HG02840 (cell line): ENCODE data around the gene GRB2.
"Not testable (repeated sequence)": the region's sequence is repeated elsewhere in the genome, so short reads cannot be mapped to it uniquely, and the experiment has no call there.

Experiments
- ATAC-seq: cut with Tn5 transposase; IDR thresholded peaks from one replicate; pipeline ENCODE4 v1.9.1; 2021; ENCODE audit warnings: mild to moderate bottlenecking, moderate library complexity, moderate number of reproducible peaks; ENCODE audit not compliant: unreplicated experiment, low FRiP score

The GRB2 gene

DNA sequence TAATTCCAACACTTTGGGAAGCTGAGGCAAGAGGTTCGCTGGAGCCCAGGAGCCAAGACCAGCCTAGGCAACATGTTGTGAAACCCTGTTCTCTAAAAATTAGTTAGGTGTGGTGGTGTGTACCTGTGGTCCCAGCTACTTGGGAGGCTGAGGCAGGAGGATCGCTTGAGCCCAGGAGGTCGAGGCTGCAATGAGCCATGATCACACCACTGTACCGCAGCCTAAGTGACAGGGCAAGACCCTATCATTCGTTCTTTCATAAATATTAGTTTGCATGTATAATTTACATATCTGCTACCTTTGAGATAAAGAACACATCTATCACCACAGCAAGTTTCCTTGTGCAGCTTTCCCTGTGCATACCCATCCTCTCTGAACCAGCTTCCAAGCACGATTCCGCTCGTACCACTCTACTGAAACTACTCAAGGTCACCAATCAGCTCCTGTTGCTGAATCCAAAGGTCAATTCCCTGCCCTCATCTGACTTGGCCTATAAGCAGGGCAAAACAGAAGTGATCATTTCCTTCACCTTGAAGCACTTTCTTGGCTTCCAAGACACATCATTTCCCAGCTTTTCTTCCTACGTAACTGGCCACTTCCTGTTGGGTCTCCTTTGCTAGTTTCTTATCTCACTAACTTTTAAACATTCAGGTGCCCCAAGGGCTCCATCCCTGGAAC lies 49.1 kb downstream of the GRB2 start:
- no peak for ATAC-seq

GRCh38 chr17:75353176-75353575 lies 52.3 kb downstream of the GRB2 start:
- no peak for ATAC-seq

DNA sequence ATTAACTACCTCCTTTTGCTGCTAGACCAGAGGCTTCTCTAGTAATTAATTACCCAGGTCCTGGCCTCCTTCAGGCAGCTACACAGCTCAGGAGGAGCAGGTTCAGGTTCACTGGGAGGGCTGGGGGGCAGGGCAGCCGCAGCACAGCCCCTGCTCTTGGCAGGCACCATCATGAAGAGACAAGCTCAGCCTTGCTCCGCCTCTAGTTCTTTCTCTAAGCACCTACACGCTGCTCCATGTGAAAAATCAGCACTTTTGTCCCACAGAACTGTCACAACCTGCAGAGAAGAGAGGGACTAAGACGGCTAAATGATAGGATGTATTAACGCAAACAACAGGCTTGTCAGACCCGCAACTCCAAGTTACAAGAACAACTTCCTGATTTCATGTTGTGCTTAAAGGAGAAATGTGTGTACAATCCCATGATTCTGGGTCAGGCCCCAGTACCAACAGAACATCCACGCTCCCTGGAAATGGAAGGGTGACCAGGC lies 53.4 kb downstream of the GRB2 start:
- no peak for ATAC-seq

DNA sequence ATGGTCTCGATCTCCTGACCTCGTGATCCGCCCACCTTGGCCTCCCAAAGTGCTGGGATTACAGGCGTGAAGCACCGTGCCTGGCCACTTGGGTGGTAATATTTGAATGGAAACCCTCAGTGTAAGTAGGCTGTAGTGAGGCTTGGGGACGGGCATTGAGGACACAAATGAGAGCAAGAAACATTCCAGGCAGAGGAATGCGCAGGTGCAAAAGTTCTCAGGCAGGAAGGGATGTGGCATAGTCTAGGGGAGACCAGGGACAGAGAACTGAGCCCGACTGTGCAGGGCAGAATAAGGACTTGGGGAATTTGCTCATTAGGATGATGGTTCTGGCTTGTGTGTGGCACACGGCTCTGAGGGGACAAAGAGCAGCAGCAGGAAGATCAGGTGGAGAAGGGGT lies 54.8 kb downstream of the GRB2 start:
- ATAC-seq: no peak

- ATAC-seq: no peak
Observed at GRCh38 chr17:75350029-75350428, 55.4 kb downstream of the GRB2 start.

DNA sequence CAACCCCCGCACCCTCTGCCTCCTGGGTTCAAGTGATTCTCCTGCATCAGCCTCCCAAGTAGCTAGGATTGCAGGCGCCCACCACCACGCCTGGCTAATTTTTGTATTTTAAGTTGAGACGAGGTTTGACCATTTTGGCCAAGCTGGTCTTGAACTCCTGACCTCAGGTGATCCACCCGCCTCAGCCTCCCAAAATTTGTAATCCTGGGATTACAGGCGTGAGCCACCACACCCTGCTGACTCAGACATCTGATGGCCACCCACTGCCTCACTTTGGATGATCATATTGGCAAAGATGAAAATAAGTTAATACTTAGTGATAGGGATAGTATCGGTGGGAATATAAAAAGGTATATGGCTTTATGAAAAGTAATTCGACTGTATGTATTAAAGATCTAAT lies 55.9 kb downstream of the GRB2 start:
- ATAC-seq: no peak

DNA sequence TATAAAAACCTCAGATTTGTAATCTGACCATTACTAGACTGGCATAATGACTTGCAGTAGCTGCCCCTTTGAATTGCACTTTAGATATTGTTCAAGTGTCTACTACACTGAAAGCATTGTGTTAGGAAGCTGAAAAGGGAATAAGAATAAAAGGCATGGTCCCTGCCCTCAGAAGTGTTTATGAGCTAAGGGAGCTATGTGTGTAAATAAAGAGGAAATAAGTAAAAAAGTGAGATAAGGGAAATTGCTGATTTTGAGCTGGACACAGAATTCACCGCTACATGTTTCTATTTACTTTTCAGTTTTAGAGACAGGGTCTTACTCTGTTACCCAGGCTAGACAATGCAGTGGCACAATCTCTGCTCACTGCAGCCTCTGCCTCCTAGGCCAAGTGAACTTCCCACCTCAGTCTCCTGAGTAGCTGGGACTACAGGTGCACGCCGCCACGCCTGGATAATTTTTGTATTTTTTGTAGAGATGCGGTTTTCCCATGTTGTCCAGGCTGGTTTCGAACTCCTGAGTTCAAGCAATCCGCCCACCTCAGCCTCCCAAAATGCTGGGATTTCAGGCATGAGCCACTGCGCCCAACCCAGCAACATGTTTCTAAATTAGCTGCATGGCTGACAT lies 57.0 kb downstream of the GRB2 start:
- ATAC-seq: no peak

DNA sequence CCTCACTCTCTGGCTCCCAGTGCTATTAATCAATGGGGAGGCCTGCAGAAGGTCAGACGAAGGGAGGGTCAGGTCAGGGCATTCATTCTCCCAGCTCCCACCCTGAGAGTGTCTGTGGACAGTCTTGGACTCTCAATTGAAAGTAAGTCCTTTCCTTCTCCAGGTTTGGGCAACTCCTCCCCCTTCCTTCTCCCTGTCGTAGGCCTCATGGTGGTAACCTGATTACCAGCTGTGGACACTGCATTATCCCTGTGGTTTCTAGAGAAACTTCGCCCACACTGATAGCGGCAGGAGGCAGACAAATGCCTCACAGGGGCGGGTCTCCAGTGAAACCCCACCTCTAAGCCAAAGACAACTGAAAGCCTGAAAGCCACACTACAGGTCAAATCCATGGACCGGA lies 58.6 kb downstream of the GRB2 start:
- ATAC-seq: no peak

- not testable (repeated sequence) for ATAC-seq
Observed at GRCh38 chr17:75346368-75346767, 59.1 kb downstream of the GRB2 start.

GRCh38 chr17:75345514-75346167 lies 59.8 kb downstream of the GRB2 start:
- ATAC-seq: peak; percentile 54

- no peak for ATAC-seq
Observed at GRCh38 chr17:75344666-75345065, 60.8 kb downstream of the GRB2 start.

- ATAC-seq: no peak
Observed at GRCh38 chr17:75342996-75343395, 62.5 kb downstream of the GRB2 start.

DNA sequence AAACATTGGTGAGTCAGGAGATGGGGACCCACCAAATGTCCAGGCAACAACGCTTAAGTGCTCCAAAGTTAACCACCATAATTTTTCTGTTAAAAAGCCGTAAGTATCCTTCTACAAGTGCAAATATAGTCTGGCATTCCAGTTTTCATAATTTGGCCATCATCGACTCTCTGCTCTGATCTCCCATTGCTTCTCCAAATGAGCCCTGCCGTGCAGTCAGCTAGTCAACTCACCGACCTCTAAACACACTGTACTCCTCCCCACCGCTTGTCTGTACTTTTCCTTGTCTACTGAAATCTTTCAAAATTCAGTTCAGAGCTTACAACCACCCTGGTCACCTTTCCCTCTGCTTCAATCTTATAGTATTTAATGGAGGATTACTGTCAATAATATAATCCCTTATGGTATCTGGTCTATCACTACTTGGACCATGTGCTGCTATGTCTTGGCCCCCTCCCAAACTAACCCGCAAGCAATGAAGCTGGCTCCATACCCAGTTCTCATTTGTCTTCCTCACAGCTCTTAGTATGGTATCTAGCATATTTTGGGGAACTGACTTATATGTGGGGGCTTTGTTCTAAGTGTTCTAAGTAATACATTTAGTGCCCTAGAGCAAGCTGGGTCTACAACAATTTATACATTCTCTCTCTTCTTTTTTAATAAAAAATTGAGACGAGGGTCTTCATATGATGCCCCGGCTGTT lies 63.5 kb downstream of the GRB2 start:
- ATAC-seq: no peak

GRCh38 chr17:75340631-75341030 lies 64.8 kb downstream of the GRB2 start:
- no peak for ATAC-seq

DNA sequence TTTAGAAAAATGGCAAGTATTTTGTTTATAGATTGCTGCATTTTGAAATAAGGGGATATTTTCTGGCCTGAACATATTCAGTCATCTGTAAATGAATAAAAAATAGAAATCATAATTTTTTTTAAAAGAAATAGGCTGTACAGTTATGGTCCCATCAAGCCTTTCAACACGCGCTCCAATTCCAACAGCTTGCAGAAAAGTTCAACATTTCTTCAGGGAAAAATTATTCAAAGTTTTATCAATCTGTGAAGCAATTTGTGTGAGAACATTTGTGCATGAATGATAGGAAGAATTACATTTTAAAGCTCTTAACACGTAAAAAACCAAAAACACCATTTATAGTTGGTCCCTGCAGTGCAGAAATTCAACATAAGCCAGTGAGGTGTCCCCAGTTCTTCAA lies 65.5 kb downstream of the GRB2 start:
- no peak for ATAC-seq

DNA sequence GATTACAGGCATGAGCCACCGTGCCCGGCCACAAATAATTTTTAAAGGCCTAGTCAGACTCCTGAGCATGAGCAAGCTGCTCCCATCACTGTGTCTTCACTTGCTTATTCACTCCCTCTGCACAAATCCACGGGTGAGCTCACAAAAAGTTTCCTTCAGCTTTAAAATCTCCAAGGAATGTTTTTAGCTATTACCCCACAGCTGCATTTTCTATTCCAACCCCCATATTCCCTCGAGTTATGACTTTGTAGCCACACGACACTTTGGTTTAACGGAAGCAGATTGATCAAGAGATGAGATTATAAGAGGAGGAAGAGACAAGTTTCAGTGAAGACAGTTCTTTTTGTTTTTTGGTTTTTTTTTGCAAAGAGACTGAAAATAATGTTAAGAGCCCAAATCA lies 67.1 kb downstream of the GRB2 start:
- no peak for ATAC-seq

DNA sequence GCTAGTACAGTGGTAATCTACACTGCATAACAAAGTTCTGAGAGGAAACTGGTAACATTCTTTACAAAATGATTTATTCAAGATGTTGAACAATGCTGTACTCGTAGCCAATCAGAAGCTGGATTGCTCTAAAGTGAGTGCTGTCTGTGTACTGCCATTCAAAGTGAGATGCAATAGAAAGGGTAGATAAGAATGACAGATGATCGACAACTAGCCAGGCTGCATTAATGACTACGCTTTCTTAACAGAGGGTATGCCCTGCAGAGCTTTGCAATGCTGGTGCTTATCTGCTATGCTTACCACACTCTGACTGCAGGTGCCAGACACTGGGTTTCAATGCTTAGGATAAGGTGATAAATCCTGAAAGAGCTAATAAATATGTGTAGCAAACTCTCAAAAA lies 70.2 kb downstream of the GRB2 start:
- ATAC-seq: no peak

GRCh38 chr17:75334723-75335122 lies 70.8 kb downstream of the GRB2 start:
- no peak for ATAC-seq

GRCh38 chr17:75331671-75332070 lies 73.8 kb downstream of the GRB2 start:
- ATAC-seq: no peak

DNA sequence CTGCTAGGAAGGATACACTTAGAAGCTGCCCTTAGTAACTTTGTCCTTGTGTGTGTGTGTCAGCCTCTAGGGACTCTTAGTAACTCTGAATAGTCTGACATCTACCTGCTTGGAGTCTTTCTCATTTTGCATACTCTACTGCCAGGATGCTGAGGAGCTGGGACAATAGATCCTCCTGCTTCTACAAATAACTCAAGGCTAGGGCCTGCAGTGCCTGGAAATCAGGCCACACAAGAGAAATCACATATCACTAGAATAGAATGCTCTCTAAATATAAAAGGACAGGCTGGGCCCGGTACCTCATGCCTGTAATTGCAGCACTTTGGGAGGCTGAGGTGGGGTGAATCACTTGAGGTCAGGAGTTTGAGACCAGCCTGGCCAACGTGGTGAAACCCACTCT lies 77.7 kb downstream of the GRB2 start:
- no peak for ATAC-seq

- ATAC-seq: no peak
Observed at GRCh38 chr17:75326226-75326848, 79.1 kb downstream of the GRB2 start.
